Breast epithelium (tissue), 3 donors: ENCODE measurements around the gene CDH4.

Experiments
- POLR2A ChIP-seq: fragments of 450-650 bp; IDR thresholded peaks from one replicate; pipeline ENCODE4 v1.6.1; 2016; ENCODE audit warnings: antibody characterized with exemption, mild to moderate bottlenecking, moderate library complexity
- POLR2AphosphoS5 ChIP-seq, 3 donors: sonication (generic); formaldehyde crosslinking; IDR thresholded peaks; one replicate each; pipeline ENCODE4 v1.6.1; 2017; ENCODE audit warnings: antibody characterized with exemption in 3 of 3
- TF ChIP-seq, protein P1 (sequence below), 3 donors: fragments of 450-650 bp; IDR thresholded peaks; one replicate each; pipeline ENCODE4 v1.5.1; 2016 to 2017; ENCODE audit warnings: antibody characterized with exemption in 3 of 3, mild to moderate bottlenecking in 3 of 3, moderate library complexity in 3 of 3

DNA sequence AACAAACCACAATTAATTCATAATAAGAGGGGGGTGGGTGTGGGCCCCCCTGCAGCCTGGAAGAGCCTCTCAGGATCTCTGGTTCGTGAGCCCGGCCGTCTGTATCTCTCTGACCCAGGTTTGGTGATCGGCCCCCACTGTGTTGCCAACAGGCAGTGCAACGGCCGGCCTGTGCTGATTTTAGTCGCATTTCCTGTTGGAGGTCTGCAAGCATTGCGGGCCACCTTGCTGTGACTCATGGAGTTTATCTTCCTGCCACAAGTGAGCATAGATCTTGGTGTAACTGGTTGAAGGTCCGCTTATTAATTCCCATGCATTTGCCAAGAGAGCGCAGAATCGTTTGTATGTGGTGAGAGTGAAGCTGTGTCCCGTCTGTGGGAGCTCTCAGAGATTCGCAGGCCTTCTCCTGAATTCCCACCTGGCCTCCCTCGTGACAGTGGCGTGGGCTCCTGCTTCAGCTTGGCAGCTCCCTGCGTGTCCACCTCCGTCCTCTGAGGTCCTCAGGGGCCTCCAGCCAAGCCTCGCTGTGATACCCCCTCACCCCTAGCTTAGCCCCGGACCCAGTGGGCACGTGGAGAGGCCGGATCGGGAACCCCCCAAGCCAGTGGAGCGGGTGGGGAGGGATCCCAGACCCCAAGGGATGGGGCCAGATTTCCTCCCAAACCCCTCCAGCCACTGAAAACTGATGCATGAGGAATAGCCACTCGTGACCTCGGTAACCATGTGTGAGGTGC, 269.8 kb downstream of the CDH4 start:
- TF ChIP-seq, protein P1, sequence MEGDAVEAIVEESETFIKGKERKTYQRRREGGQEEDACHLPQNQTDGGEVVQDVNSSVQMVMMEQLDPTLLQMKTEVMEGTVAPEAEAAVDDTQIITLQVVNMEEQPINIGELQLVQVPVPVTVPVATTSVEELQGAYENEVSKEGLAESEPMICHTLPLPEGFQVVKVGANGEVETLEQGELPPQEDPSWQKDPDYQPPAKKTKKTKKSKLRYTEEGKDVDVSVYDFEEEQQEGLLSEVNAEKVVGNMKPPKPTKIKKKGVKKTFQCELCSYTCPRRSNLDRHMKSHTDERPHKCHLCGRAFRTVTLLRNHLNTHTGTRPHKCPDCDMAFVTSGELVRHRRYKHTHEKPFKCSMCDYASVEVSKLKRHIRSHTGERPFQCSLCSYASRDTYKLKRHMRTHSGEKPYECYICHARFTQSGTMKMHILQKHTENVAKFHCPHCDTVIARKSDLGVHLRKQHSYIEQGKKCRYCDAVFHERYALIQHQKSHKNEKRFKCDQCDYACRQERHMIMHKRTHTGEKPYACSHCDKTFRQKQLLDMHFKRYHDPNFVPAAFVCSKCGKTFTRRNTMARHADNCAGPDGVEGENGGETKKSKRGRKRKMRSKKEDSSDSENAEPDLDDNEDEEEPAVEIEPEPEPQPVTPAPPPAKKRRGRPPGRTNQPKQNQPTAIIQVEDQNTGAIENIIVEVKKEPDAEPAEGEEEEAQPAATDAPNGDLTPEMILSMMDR (IDR thresholded peaks at IDR 0.05) = no peak
- TF ChIP-seq POLR2A (no peak), POLR2AphosphoS5 (IDR thresholded peaks at IDR 0.05) (no peak)
